HepG2 (cell line): ENCODE results near the gene NAIF1. TPM values are rescaled to one million over a fixed set of nuclear protein-coding genes. Genes with fewer than 3 reads are reported as not detected.
A peak's percentile ranks its signal among the peaks of the same experiment; 100 is the strongest.

Source experiments
- KMT2B ChIP-seq: IDR thresholded peaks from 2 replicates; pipeline ENCODE4 v1.6.1; 2016; ENCODE audit warnings: missing genetic modification reagents, missing compliant biosample characterization
- STAG1 ChIP-seq: sonication (generic); formaldehyde crosslinking; IDR thresholded peaks from 2 replicates; pipeline ENCODE4 v1.4.0; 2020; ENCODE audit warnings: missing genetic modification reagents
- ZBTB38 ChIP-seq: sonication (generic); formaldehyde crosslinking; IDR thresholded peaks from 2 replicates; pipeline ENCODE4 v1.5.1; 2020; ENCODE audit warnings: mild to moderate bottlenecking, missing genetic modification reagents
- ZBTB7A ChIP-seq: sonication (generic); formaldehyde crosslinking; IDR thresholded peaks from 2 replicates; pipeline ENCODE4 v1.8.0; 2022; ENCODE audit warnings: mild to moderate bottlenecking, missing genetic modification reagents
- ZNF501 ChIP-seq: sonication (generic); formaldehyde crosslinking; IDR thresholded peaks from 2 replicates; pipeline ENCODE4 v1.5.1; 2020; ENCODE audit warnings: mild to moderate bottlenecking, moderate library complexity, missing genetic modification reagents
- ZNF572 ChIP-seq: sonication (generic); formaldehyde crosslinking; IDR thresholded peaks from 2 replicates; pipeline ENCODE4 v1.5.1; 2020; ENCODE audit warnings: mild to moderate bottlenecking, missing genetic modification reagents
- ZNF609 ChIP-seq: sonication (generic); formaldehyde crosslinking; IDR thresholded peaks from 2 replicates; pipeline ENCODE4 v1.4.0; 2020; ENCODE audit warnings: mild to moderate bottlenecking, missing genetic modification reagents, borderline replicate concordance
- ZNF639 ChIP-seq: conservative IDR thresholded peaks from 2 replicates; pipeline ENCODE4 v1.6.1; 2018; ENCODE audit warnings: missing genetic modification reagents
- ZNF724P ChIP-seq: sonication (generic); formaldehyde crosslinking; IDR thresholded peaks from 2 replicates; pipeline ENCODE4 v1.8.0; 2022; ENCODE audit warnings: missing genetic modification reagents, borderline replicate concordance
- polyA plus RNA-seq, 8 experiments: library from polyadenylated mRNA; depleted of rRNA in 3 of 8; stranded (reverse) in 7 of 8; unstranded in 1 of 8; fragments of >200 nt; fragmentation: Illumina TruSeq in 4 of 8; extraction: Trizol in 4 of 8; gene quantifications; 2 replicates each; pipeline versions ENCODE4 v1.2.1 to v1.2.3, GENCODE V29; 2011 to 2016; ENCODE audit warnings: low read depth in 4 of 8, missing spikeins in 1 of 8, mixed read lengths in 1 of 8; ENCODE audit not compliant: insufficient read depth in 1 of 8
- total RNA-seq, 5 experiments: library from RNA; depleted of rRNA; stranded (reverse); fragments of >200 nt; fragmentation: Illumina TruSeq; extraction: Trizol; gene quantifications; 2 replicates each; pipeline ENCODE4 v1.2.3, GENCODE V29; 2016; ENCODE audit warnings: low read depth in 1 of 5
- TF ChIP-seq, protein P1 (sequence below): sonication (generic); formaldehyde crosslinking; IDR thresholded peaks from 2 replicates; pipeline ENCODE4 v1.4.0; 2020; ENCODE audit warnings: mild to moderate bottlenecking, missing genetic modification reagents
- TF ChIP-seq, protein P2 (sequence below): sonication (generic); formaldehyde crosslinking; IDR thresholded peaks from 2 replicates; pipeline ENCODE4 v1.4.0; 2020; ENCODE audit warnings: missing genetic modification reagents

The NAIF1 gene
- total and polyA plus RNA-seq, 2 of the 13 experiments (the other 11 are each of a cell fraction or from before 2014, with no cell fraction given), result 6.0 to 6.9 TPM

- TF ChIP-seq ZNF609 (peak; percentile 41; the same call in 1 of the 2 replicates), ZBTB7A (CRISPR knock-in tag) (peak; percentile 59; the same call in 1 of the 2 replicates), STAG1 (CRISPR knock-in tag) (no peak), ZNF724P (CRISPR knock-in tag) (no peak), ZBTB38 (CRISPR knock-in tag) (peak; percentile 97), KMT2B (CRISPR knock-in tag) (no peak), ZNF572 (CRISPR knock-in tag) (0 out of 2 replicates have a peak, but pooled peaks have one; percentile 17), ZNF639 (CRISPR knock-in tag) (no peak), ZNF501 (CRISPR knock-in tag) (peak; percentile 58; the same call in 1 of the 2 replicates)
- TF ChIP-seq, protein P1, sequence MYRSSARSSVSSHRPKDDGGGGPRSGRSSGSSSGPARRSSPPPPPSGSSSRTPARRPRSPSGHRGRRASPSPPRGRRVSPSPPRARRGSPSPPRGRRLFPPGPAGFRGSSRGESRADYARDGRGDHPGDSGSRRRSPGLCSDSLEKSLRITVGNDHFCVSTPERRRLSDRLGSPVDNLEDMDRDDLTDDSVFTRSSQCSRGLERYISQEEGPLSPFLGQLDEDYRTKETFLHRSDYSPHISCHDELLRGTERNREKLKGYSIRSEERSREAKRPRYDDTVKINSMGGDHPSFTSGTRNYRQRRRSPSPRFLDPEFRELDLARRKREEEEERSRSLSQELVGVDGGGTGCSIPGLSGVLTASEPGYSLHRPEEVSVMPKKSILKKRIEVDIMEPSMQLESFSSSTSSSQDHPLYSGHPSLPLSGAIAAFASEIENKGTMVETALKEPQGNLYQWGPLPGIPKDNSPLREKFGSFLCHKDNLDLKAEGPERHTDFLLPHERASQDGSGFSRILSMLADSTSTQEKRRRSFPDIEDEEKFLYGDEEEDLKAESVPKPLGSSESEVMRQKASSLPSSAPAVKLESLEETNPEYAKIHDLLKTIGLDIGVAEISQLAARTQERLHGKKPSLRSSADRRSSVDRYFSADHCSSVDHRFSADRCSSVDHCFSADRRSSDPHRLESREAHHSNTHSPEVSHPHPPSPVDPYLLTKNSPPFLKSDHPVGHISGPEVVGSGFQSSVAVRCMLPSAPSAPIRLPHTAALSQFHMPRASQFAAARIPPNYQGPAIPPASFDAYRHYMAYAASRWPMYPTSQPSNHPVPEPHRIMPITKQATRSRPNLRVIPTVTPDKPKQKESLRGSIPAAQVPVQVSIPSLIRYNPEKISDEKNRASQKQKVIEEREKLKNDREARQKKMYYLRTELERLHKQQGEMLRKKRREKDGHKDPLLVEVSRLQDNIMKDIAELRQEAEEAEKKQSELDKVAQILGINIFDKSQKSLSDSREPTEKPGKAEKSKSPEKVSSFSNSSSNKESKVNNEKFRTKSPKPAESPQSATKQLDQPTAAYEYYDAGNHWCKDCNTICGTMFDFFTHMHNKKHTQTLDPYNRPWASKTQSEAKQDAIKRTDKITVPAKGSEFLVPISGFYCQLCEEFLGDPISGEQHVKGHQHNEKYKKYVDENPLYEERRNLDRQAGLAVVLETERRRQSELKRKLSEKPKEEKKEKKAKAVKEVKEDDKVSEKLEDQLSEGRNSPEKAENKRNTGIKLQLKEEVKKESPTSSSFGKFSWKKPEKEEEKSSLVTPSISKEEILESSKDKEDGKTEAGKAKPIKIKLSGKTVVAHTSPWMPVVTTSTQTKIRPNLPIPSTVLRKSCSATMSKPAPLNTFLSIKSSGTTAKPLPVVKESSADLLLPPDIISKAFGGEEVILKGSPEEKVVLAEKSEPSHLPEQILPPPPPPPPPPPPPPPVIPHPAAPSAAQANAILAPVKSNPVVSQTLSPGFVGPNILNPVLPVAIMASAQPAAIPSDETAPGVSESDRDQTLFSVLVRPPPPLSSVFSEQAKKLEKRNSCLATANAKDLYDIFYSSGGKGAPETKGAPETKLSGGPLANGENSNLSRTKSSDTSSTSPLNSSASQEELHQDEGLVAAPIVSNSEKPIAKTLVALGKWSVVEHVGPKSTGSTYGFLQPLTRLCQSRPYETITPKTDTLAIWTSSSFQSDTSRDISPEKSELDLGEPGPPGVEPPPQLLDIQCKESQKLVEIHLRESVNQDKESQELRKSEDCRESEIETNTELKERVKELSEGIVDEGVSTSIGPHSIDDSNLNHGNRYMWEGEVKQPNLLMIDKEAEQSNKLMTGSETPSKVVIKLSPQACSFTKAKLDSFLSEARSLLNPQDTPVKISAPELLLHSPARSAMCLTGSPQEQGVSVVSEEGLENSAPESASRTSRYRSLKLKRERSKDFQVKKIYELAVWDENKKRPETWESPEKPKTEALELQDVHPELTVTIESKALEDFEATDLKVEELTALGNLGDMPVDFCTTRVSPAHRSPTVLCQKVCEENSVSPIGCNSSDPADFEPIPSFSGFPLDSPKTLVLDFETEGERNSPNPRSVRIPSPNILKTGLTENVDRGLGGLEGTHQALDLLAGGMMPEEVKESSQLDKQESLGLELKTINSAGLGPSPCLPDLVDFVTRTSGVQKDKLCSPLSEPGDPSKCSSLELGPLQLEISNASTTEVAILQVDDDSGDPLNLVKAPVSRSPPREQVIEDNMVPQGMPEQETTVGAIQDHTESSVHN, result peak; percentile 24; the same call in 1 of the 2 replicates
- TF ChIP-seq, protein P2, sequence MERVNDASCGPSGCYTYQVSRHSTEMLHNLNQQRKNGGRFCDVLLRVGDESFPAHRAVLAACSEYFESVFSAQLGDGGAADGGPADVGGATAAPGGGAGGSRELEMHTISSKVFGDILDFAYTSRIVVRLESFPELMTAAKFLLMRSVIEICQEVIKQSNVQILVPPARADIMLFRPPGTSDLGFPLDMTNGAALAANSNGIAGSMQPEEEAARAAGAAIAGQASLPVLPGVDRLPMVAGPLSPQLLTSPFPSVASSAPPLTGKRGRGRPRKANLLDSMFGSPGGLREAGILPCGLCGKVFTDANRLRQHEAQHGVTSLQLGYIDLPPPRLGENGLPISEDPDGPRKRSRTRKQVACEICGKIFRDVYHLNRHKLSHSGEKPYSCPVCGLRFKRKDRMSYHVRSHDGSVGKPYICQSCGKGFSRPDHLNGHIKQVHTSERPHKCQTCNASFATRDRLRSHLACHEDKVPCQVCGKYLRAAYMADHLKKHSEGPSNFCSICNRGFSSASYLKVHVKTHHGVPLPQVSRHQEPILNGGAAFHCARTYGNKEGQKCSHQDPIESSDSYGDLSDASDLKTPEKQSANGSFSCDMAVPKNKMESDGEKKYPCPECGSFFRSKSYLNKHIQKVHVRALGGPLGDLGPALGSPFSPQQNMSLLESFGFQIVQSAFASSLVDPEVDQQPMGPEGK (CRISPR knock-in tag), result no peak
Measured at GRCh38 chr9:128066713-128067644, at the start of gene NAIF1 (continued).
